GM20431 (cell line): ENCODE results near the gene PIK3R3.

Experiments
- in situ Hi-C: fragments of 300-500 bp; cut with MseI, MboI; formaldehyde crosslinking; loops from one replicate; pipeline ENCODE4 v1.15.0; 2020; ENCODE audit warnings: low sequenced_read_pairs; ENCODE audit not compliant: unreplicated experiment

Gene PIK3R3

DNA sequence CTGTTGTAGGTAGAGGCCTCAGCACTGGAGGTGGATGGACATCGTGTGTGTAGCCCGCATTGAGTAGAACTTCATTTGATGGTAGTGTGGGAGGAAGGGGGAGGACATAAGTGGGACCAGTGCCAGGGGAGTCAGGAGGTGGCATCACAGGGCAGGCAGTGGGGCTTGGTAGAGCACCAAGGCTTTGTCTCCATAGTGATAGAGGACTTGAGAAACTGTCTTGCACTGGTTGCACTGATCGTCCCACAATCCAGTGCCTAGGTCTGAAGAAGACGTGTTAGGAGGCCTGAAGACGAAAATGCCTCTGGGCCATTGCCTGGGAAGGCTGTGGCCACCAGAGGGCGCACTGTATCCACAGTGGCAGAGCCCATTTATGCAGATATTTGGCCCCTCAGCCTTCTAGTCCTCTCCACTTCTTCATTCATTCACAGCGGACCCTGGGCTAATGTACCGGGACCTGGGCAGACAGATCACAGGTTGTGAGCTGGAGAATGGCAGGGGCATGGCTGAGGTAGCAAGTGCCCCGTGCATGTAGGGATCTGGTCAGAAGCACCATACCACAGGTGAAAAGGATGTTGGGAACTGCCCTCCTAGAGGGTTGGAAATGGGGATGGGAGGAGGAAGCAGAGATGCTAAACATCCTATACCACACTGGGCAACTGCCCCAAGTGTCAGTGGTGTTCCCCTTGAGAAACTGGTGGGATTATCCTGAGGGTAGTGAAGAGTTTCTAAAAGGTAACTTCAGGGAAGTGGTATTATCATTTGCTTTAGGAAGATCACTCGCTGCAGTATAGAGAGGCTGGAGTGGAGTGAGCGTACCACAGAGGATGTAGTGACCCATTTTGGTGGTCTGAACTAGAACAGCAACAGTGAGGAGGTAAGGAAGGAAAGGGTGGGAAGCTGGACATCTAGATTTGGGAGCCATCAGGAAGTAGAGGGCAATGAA, 95.3 kb downstream of the PIK3R3 start:
- in situ Hi-C loops: loop anchor here (5.0 kb wide), 1 partner anchor 140 kb away; the partner anchor contains the start of genes P3R3URF and TSPAN1

DNA sequence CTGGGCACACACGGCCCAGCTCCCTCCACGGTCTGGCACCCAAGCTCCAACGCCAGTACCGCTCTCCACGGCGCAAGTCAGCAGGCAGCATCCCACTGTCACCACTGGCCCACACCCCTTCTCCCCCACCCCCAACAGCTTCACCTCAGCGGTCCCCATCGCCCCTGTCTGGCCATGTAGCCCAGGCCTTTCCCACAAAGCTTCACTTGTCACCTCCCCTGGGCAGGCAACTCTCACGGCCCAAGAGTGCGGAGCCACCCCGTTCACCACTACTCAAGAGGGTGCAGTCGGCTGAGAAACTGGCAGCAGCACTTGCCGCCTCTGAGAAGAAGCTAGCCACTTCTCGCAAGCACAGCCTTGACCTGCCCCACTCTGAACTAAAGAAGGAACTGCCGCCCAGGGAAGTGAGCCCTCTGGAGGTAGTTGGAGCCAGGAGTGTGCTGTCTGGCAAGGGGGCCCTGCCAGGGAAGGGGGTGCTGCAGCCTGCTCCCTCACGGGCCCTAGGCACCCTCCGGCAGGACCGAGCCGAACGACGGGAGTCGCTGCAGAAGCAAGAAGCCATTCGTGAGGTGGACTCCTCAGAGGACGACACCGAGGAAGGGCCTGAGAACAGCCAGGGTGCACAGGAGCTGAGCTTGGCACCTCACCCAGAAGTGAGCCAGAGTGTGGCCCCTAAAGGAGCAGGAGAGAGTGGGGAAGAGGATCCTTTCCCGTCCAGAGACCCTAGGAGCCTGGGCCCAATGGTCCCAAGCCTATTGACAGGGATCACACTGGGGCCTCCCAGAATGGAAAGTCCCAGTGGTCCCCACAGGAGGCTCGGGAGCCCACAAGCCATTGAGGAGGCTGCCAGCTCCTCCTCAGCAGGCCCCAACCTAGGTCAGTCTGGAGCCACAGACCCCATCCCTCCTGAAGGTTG, 97.6 kb downstream of the PIK3R3 start:
- in situ Hi-C loops: loop anchor here (5.0 kb wide), 1 partner anchor 142 kb away; the partner anchor contains the start of genes P3R3URF and TSPAN1

GRCh38 chr1:46030876-46031660, 101.4 kb downstream of the PIK3R3 start:
- in situ Hi-C loops: no loop called here

- in situ Hi-C loops: no loop called here
These were observed 102.2 kb downstream of the PIK3R3 start for GRCh38 chr1:46030074-46030870.

DNA sequence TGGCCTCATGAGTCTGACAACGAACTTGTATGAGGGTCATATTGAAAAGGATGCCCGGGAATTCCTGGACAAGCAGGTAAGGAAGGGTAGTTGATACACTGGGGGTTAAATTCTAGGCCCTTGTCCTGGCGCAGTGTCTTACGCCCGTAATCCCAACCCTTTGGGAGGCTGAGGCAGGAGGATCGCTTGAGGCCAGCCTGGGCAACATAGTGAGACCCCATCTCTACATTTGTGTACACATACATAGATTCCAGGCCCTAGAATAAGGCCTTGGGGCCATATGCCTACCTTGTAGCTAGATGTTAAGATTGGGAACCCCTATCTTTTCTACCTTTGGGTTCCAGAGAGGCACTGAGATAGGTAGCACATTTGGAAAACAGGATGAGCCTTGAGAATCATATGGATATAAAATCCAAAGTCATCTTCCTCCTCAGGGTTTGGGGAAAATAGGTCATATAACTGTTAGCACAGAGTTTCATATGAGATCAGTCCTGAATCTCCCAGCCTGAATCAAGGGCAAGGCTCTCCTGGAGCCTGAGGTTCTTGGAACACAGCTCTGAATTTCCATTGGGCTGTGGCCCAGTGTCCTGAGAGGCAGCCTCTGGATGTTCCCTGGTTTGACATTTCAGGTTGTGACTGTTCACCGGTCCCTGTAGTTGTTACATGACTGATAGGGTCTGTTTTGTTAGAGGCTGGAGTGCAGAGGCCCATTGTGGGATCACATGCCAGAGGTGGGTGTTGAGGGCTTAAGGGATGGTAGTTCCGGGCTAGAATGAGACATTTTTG, 104.4 kb downstream of the PIK3R3 start:
- in situ Hi-C loops: no loop called here

DNA sequence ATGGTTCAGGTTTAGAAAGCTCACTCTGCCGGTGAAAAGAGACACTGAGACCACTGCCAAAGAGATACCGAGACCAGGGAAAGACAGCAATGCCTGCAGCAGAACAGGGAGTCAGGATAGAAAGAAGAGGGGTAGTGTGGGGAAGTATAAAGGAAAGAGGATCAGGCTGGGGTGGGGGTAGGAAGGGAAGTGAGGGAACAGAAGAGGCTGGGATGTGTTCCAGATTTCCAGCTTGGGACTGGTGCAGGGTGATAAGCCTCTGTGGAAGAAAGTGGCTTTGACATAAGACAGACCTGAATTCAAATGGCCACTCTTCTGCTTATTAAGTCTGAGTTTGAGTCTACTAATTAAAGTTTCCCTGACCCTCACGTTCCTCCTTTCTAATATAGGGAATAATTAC, 105.9 kb downstream of the PIK3R3 start:
- in situ Hi-C loops: no loop called here

DNA sequence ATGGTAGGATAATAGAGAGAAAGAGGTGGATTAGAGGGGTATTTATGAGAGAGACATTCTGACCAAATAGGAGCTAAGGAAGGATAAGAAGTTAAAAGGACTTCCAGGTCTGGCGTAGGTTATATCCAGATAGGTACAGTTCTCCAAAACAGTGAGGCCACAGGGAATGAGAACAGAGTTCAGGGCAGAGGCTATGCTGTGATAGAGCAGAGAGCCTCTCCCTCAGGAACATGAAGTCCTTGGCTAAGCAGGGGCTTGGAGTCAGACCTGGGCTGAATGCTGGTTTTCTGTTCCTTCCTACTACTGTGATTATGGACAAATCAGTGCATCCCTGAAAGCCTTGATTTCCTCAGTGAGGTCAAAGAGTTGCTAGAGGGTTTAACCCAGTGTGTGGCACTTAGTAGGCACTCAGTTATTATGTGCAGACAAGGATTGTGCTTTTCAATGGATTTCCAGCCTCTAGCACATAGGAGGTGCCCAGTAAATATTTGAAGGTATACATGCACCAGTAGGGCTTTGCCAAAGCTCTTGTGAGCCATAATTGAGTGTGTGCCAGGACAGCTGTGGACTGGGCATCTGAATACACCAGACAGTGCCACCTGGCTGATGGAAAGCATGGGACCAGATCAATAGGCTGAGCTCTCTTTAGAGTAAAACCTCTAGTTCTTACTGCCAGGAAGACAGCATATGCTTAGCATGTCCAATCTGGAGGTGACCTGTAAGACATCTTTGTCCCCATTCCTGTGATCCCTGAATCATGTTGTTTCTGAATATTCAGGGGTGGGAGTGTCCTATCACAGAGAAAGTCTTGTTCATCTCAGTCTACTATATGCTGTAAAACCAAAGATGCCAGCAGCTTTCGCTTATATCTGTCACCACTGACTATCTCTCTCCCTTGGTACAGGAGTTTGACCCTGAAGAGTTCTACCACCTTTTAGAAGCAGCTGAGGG, 111.1 kb downstream of the PIK3R3 start:
- in situ Hi-C loops: no loop called here

DNA sequence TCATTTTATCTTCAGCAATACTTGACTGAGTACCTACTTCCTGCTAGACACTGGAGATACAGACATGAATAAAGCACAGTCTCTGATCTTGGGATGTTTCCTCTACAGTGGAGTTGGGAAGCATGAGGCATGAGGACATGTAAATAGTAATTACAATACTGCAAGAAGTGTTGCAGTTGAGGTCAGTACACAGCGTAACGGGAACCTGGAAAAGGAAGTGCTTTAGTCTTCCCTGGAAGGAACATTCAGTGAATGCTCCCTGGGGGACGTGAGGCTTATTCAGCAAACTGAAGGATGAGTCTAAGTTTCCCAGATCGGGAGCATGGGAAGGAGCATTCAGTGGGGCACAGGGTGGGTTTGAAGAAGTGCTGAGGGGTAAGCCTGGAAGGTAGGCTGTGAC, 112.4 kb downstream of the PIK3R3 start:
- in situ Hi-C loops: no loop called here

DNA sequence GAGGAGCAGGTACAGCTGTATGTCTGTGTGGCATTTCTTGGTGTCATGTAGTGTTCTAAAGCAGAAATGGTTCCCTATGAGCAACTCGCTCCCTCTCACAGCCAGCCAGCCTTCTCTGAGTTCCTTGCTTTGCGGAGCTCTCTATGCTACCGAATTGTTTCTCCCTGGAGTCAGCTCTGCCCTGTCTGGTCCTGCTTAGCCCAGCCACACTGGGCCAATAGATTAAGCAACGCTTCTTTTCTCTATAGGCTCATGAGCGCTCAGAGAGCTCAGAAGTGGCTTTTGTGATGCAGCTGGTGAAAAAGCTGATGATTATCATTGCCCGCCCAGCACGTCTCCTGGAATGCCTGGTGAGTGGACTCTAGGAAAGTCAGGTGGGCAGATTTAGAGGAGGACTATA, 113.1 kb downstream of the PIK3R3 start:
- in situ Hi-C loops: no loop called here

DNA sequence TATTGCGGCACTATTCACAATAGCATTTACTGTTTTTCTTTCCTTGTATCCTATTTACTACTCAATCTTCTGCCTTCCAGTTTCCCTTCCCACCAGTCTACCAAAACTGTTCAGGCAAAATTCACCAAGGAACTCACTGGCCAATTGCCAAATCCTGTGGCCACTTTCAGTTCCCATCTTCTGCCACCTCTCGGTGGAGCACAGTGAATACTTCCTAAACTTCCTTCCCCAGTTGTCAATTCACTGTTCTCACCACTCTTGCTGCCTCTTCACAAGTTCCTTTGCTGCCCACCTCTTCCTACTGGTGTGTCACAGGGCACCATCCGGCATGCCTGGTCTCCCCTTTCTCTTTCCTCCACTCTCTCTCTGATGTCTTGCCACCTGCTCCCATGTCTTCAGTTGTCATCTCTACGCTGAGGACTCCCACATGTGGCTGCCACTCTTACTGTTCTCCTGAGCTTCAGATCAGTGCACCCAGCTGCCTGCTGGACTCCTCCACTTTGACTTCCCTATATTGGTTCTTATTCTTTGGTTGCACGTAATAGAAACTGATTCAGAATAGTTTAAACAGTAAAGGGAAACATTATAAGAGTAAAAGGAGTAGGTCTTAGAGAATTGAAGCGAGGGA, 114.4 kb downstream of the PIK3R3 start:
- in situ Hi-C loops: no loop called here

DNA sequence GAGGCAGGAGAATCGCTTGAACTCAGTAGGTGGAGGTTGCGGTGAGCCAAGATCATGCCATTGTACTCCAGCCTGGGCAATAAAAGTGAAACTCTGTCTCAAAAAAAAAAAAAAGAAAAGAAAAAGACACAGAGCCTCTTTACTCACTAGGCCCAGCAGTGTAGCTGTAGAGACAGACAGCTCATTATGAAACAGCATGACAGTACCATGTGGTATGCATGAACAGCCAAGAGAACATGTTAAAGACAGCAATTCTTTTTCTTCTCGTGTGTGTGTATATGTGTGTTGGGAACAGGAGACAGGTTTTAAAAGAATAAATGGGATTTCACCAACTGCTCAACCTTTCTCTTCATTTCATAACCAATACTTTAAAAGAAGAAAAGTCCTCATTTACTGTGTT, 118.8 kb downstream of the PIK3R3 start:
- in situ Hi-C loops: no loop called here

- in situ Hi-C loops: no loop called here
These were observed 120.2 kb downstream of the PIK3R3 start for GRCh38 chr1:46012236-46012635.

- in situ Hi-C loops: no loop called here
These were observed 121.2 kb downstream of the PIK3R3 start for GRCh38 chr1:46011121-46011695.

GRCh38 chr1:46010611-46011010, 121.8 kb downstream of the PIK3R3 start:
- in situ Hi-C loops: no loop called here

DNA sequence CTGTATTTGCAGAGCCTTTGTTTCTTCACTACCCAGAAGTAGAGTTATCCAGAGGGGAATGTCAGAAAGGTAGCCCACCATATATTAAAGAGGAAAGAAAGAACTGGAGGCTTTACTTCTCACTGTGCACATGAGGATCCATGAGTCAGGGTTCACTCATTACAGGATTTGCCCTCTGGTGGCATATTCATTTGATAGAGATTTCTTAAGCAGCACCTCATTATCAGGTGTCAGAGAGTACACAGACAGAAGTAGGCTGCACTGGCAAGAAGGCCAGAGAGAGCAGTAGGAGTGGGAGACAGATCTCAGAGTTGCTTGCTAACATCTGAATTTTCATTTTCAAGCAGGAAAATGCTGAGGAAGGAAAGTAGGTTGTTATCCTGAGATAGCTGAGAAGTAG, 123.8 kb downstream of the PIK3R3 start:
- in situ Hi-C loops: no loop called here

GRCh38 chr1:46005594-46005993, 126.8 kb downstream of the PIK3R3 start:
- in situ Hi-C loops: no loop called here

- in situ Hi-C loops: no loop called here
These were observed 127.9 kb downstream of the PIK3R3 start for GRCh38 chr1:46004492-46004891.
